Measurements from ENCODE around the gene YJEFN3. TPM values are rescaled to one million over a fixed set of nuclear protein-coding genes. Genes with fewer than 3 reads are reported as not detected.

Gene YJEFN3
- total and polyA plus RNA-seq, 2 of the 8 experiments (the other 6 are each of a cell fraction or from before 2014, with no cell fraction given) = 5.7 to 9.4 TPM

DNA sequence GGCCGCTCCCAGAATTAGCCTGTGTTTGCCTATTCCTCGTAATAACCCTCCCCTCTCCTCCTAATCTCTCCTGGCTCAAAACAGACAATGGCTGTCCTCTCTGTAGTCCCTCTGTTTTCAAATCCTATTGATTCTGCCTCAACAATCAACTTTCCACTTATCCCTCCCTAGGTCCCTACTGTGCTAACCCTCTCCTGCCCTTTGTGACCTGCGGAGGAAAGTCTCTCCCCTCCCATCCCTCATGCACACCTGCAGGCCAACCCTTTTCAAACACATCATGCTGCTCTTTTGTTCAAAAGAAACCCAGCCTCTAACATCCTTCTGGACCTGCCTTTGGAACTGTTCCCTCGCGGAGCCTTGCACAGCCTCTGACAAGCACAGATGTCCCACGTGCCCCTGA is 46.7 kb downstream of the YJEFN3 start:
- H3K27ac ChIP-seq (ENCODE audit: low read depth, low read length) = no peak overlapping the region
- H3K4me3 ChIP-seq (ENCODE audit: extremely low read depth in 1 of 4, insufficient read depth in 2 of 4, low read depth in 3 of 4, low read length in 4 of 4) = no peak overlapping the region
- peaks cover 0 to 5% (median 2%) of the 10 kb centered on the region in 4 experiments; a peak in 5 of 7 replicates for H3K4me1 ChIP-seq (replicated peaks in 1 of 4; ENCODE audit: control insufficient read depth in 3 of 4, insufficient read depth in 4 of 4, low read length in 3 of 4)

More for the DNA sequence above, 46.7 kb downstream of the YJEFN3 start:
- ChIA-PET CTCF (ENCODE audit: partially characterized antibody) (interaction anchor here (1.0 to 11.1 kb wide), 3 partner anchors 21 to 44 kb away, joined by 3 to 101 read pairs (median 4); no protein-coding TSS in a partner anchor), POLR2A (ENCODE audit: partially characterized antibody) (no interaction called here)
- H4K5ac ChIP-seq (ENCODE audit: insufficient read length, low read depth, low read length) = no peak overlapping the region
- H3K14ac ChIP-seq (ENCODE audit: insufficient read length) = no peak overlapping the region
- H4K91ac ChIP-seq (replicated peaks; ENCODE audit: insufficient read length, low read length) = no peak overlapping the region
- H3K56ac ChIP-seq (replicated peaks; ENCODE audit: insufficient read length, low read depth, low read length) = no peak overlapping the region
- WGBS, 2 experiments (ENCODE audit: extremely low coverage in 1 of 2, insufficient coverage in 1 of 2, insufficient read length in 1 of 2, insufficient replicate concordance in 2 of 2, low coverage in 1 of 2, low lambda C conversion rate in 2 of 2, missing lambda C conversion rate in 1 of 2) = 49% methylated on average over 6 of the region's 6 CpGs; no CpG with 5 or more reads in 1 of the 2 experiments
- FAIRE-seq = peak; percentile 63
- H4K8ac ChIP-seq (ENCODE audit: extremely low read depth, insufficient read depth, low read length) = no peak overlapping the region
- no peaks in the 10 kb centered on the region; a peak in 1 of 8 replicates for H3K36me3 ChIP-seq (ENCODE audit: control insufficient read depth in 2 of 4, insufficient read depth in 4 of 4, low read length in 3 of 4)
- no peaks in the 10 kb centered on the region for H3K79me1 ChIP-seq (ENCODE audit: low read depth, low read length)
- peaks cover 0 to 1% of the 10 kb centered on the region in 2 experiments for H4K20me1 ChIP-seq (replicated peaks in 1 of 2; ENCODE audit: control insufficient read depth in 1 of 2, insufficient read depth in 2 of 2, low read length in 2 of 2)
- no peak overlapping the region for H2BK20ac ChIP-seq (ENCODE audit: low read length)
- no peaks in the 10 kb centered on the region for H3K9me3 ChIP-seq (ENCODE audit: insufficient read depth in 2 of 2, low read depth in 1 of 2, low read length in 1 of 2)
- H3K4ac ChIP-seq (replicated peaks; ENCODE audit: insufficient read length, low read depth, low read length) = no peak overlapping the region
- no peak overlapping the region for H2BK12ac ChIP-seq (ENCODE audit: low read depth, low read length)
- H2AK5ac ChIP-seq (ENCODE audit: low read depth, low read length) = no peak overlapping the region
- no peak overlapping the region for H3K4me2 ChIP-seq (ENCODE audit: insufficient read depth in 1 of 2, low read depth in 2 of 2, low read length in 2 of 2)
- no peak overlapping the region for H2BK120ac ChIP-seq (replicated peaks; ENCODE audit: low read depth, low read length)
- H2AFZ ChIP-seq (ENCODE audit: low read length) = no peak overlapping the region
- peak; percentile 61; the same call in 1 of the 2 replicates for TF ChIP-seq POLR2AphosphoS5 (IDR thresholded peaks at IDR 0.05; ENCODE audit: low read depth, low read length)
- no peak for TF ChIP-seq HDAC2 (IDR thresholded peaks at IDR 0.05; ENCODE audit: borderline replicate concordance in 1 of 2, low read depth in 2 of 2, low read length in 2 of 2)
- peak; percentile 92; the same call in 1 of the 2 replicates for TF ChIP-seq RXRA (IDR thresholded peaks at IDR 0.05; ENCODE audit: insufficient read depth, low read depth, low read length)
- TF ChIP-seq TCF12 (IDR thresholded peaks at IDR 0.05; ENCODE audit: low read depth, low read length) = peak; percentile 95
- no peak for TF ChIP-seq RNF2 (IDR thresholded peaks at IDR 0.05; ENCODE audit: borderline replicate concordance, low read depth, low read length, missing control alignments, poor library complexity, severe bottlenecking)
- peak; percentile 34 for TF ChIP-seq NANOG (IDR thresholded peaks at IDR 0.05; ENCODE audit: insufficient read depth, low read depth, low read length, poor library complexity, severe bottlenecking)
- TF ChIP-seq JUND (IDR thresholded peaks at IDR 0.05; ENCODE audit: low read length) = no peak
- DNase-seq (ENCODE audit: low read depth in 1 of 2, low spot score in 2 of 2) = no peak
- no peak overlapping the region for H3K9ac ChIP-seq (replicated peaks in 1 of 4; ENCODE audit: extremely low read depth in 1 of 4, low read depth in 3 of 4, low read length in 3 of 4)
- no peaks in the 10 kb centered on the region for H3K79me2 ChIP-seq (ENCODE audit: control insufficient read depth in 1 of 2, insufficient read depth in 2 of 2, low read length in 2 of 2)
- no peak overlapping the region; the same call in 1 of the 2 replicates for H3K18ac ChIP-seq (ENCODE audit: extremely low read depth, low read length)
- H3K23me2 ChIP-seq (ENCODE audit: low read depth, low read length) = no peaks in the 10 kb centered on the region; the same call in 1 of the 2 replicates
- no peak overlapping the region for H2BK5ac ChIP-seq (ENCODE audit: low read depth, low read length)
- H3K27me3 ChIP-seq (replicated peaks in 1 of 4; ENCODE audit: control insufficient read depth in 3 of 4, extremely low read depth in 1 of 4, insufficient read depth in 3 of 4, low read length in 3 of 4) = no peaks in the 10 kb centered on the region; a peak in 1 of 7 replicates
- no peak overlapping the region for H3K23ac ChIP-seq (ENCODE audit: insufficient read length)
- no peak overlapping the region for H2BK15ac ChIP-seq (ENCODE audit: low read length)

Data from H1 (cell line).